ENCODE results near the gene SMG6. TPM values are rescaled to one million over a fixed set of nuclear protein-coding genes. Genes with fewer than 3 reads are reported as not detected.
A peak's percentile ranks its signal among the peaks of the same experiment; 100 is the strongest.

SMG6 gene
- total RNA-seq, 2 experiments from 2014 or later: 37.8 to 38.7 TPM

DNA sequence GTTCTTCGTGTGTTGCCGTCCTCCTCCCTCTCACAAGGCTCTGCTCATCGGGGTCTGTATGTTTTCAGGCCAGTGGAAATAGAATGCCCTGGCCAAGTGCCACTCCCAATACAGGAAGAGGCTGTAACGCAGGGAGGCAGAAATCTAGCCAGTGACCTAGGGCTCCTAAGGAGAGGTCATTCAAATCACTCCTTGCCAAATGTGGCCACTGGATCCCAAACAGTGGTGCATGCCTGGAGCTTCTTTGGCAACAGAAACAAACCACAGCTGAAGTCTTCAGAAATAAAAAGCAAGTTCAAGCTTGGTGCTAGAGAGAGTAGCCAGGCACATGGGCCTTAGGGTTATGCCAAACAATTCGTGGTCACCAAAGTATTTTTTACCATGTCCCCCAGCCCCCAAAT is 66.1 kb downstream of the SMG6 start:
- POLR2A ChIA-PET: no interaction called here
- H3K4me1 Mint-ChIP-seq: peaks cover 59% of the 10 kb centered on the region

DNA sequence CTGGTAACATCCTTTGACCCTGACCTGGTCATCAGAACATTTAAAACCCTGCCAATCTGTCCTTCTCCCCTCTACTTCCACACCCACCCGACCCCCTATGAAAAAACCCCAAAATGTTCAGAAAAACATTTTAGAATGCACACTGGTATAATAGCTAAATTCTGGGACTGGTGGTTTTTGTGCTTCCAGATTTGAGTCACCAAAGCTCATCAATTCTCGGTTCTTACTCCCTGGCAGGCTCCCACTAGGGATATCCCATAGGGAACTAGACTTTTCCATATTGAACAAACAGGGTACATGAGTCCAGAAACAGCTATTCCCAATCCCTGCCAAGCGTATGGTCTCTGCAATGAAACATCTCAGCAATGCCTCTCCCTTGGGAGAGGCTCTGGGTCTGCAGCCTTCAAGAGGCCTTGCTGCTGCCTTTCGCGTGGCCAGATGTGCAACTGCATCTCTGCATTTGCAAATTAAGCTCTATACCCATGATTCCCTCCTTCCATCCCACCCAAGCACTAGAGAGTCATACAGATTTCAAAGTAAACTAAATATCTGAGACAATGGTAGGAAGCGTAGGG is 67.7 kb downstream of the SMG6 start:
- POLR2A ChIA-PET: interaction anchor here (0.6 to 1.0 kb wide), 3 partner anchors 30 to 73 kb away, joined by 3 read pairs; no protein-coding TSS in a partner anchor
- CTCF ChIA-PET: interaction anchor here (0.8 to 1.8 kb wide), 3 partner anchors 9 to 181 kb away, joined by 3 to 10 read pairs (median 3); partner anchors contain the start of gene HIC1
- Mint-ChIP-seq H3K9me3 (no peaks in the 10 kb centered on the region), H3K27ac (no peak overlapping the region), H3K4me3 (no peak overlapping the region), H3K4me1 (peaks cover 61% of the 10 kb centered on the region), H3K36me3 (ENCODE audit: low read depth) (peaks cover 47% of the 10 kb centered on the region), H3K27me3 (no peaks in the 10 kb centered on the region)
- DNase-seq: no peak

More for the DNA sequence above, 66.1 kb downstream of the SMG6 start:
- Mint-ChIP-seq H3K4me3 (no peak overlapping the region), H3K27ac (no peak overlapping the region), H3K36me3 (ENCODE audit: low read depth) (peaks cover 55% of the 10 kb centered on the region), H3K9me3 (no peaks in the 10 kb centered on the region), H3K27me3 (no peaks in the 10 kb centered on the region)
- CTCF ChIA-PET: interaction anchor here (1.0 to 1.5 kb wide), 3 partner anchors 14 to 179 kb away, joined by 3 read pairs; no protein-coding TSS in a partner anchor
- DNase-seq: no peak

GRCh38 chr17:2235265-2235664 is 68.3 kb downstream of the SMG6 start:
- ChIA-PET POLR2A (interaction anchor here (0.6 to 0.9 kb wide), 2 partner anchors 31 to 72 kb away, joined by 3 read pairs; no protein-coding TSS in a partner anchor), CTCF (interaction anchor here (1.8 kb wide), 1 partner anchor 10 kb away, joined by 10 read pairs; no protein-coding TSS in a partner anchor)
- no peak overlapping the region for H3K4me3 Mint-ChIP-seq
- DNase-seq: no peak
- H3K27ac Mint-ChIP-seq: no peak overlapping the region
- peaks cover 61% of the 10 kb centered on the region for H3K4me1 Mint-ChIP-seq
- peaks cover 47% of the 10 kb centered on the region for H3K36me3 Mint-ChIP-seq (ENCODE audit: low read depth)
- no peaks in the 10 kb centered on the region for H3K27me3 Mint-ChIP-seq
- no peaks in the 10 kb centered on the region for H3K9me3 Mint-ChIP-seq

- Mint-ChIP-seq H3K27me3 (no peaks in the 10 kb centered on the region), H3K27ac (no peak overlapping the region), H3K36me3 (ENCODE audit: low read depth) (peaks cover 42% of the 10 kb centered on the region), H3K4me3 (no peak overlapping the region), H3K9me3 (no peaks in the 10 kb centered on the region), H3K4me1 (peaks cover 50% of the 10 kb centered on the region)
- CTCF ChIA-PET: no interaction called here
- POLR2A ChIA-PET: no interaction called here
- DNase-seq: no peak
Measured at GRCh38 chr17:2233441-2233947, 70.1 kb downstream of the SMG6 start.

GRCh38 chr17:2232244-2232638 is 71.3 kb downstream of the SMG6 start:
- Mint-ChIP-seq H3K36me3 (ENCODE audit: low read depth) (peaks cover 36% of the 10 kb centered on the region), H3K4me3 (no peak overlapping the region)
- POLR2A ChIA-PET: no interaction called here

GRCh38 chr17:2230877-2231276 is 72.7 kb downstream of the SMG6 start:
- Mint-ChIP-seq H3K27me3 (no peaks in the 10 kb centered on the region), H3K36me3 (ENCODE audit: low read depth) (peaks cover 27% of the 10 kb centered on the region), H3K4me1 (peaks cover 32% of the 10 kb centered on the region), H3K27ac (no peak overlapping the region), H3K9me3 (no peaks in the 10 kb centered on the region), H3K4me3 (no peak overlapping the region)
- DNase-seq: no peak
- CTCF ChIA-PET: interaction anchor here (0.6 to 2.4 kb wide), 6 partner anchors 14 to 563 kb away, joined by 3 to 9 read pairs (median 4); partner anchors contain the start of gene HIC1
- POLR2A ChIA-PET: no interaction called here

More at GRCh38 chr17:2232244-2232638, 71.3 kb downstream of the SMG6 start:
- no peak overlapping the region for H3K27ac Mint-ChIP-seq
- CTCF ChIA-PET: interaction anchor here (2.0 to 2.4 kb wide), 2 partner anchors 12 to 174 kb away, joined by 7 to 9 read pairs; no protein-coding TSS in a partner anchor
- peaks cover 42% of the 10 kb centered on the region for H3K4me1 Mint-ChIP-seq
- DNase-seq: no peak
- H3K27me3 Mint-ChIP-seq: no peaks in the 10 kb centered on the region
- H3K9me3 Mint-ChIP-seq: no peaks in the 10 kb centered on the region

GRCh38 chr17:2227025-2227699 is 76.4 kb downstream of the SMG6 start:
- Mint-ChIP-seq H3K4me1 (peaks cover 43% of the 10 kb centered on the region), H3K36me3 (ENCODE audit: low read depth) (peaks cover 19% of the 10 kb centered on the region)
- POLR2A ChIA-PET: no interaction called here

DNA sequence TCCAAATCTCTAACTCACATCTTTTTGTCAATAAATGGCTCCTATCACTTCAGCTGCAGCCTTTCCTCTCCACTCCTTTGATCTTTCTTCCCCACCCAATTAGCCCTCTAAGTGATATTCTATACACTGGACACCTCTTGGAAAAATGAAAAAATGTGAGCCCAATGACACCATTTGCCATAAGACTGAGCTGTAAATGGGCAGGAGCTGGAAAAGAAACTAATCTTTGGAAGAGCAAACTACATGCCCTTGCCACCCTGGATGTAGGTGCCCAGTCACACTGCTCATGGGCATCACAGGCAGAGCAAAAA is 80.0 kb downstream of the SMG6 start:
- Mint-ChIP-seq H3K27me3 (peaks cover 3% of the 10 kb centered on the region), H3K4me3 (no peak overlapping the region), H3K27ac (peak overlapping the region; percentile 55), H3K4me1 (peaks cover 37% of the 10 kb centered on the region), H3K9me3 (no peaks in the 10 kb centered on the region), H3K36me3 (ENCODE audit: low read depth) (peaks cover 14% of the 10 kb centered on the region)
- ChIA-PET POLR2A (interaction anchor here (0.6 to 1.7 kb wide), 16 partner anchors 9 to 169 kb away, joined by 3 to 6 read pairs (median 4); partner anchors contain the start of gene TSR1), CTCF (interaction anchor here (1.0 to 1.9 kb wide), 7 partner anchors 11 to 170 kb away, joined by 3 to 13 read pairs (median 4); partner anchors contain the start of gene HIC1)
- DNase-seq: no peak

More at GRCh38 chr17:2227025-2227699, 76.4 kb downstream of the SMG6 start:
- Mint-ChIP-seq H3K9me3 (no peaks in the 10 kb centered on the region), H3K27me3 (peaks cover 3% of the 10 kb centered on the region), H3K4me3 (no peak overlapping the region), H3K27ac (no peak overlapping the region)
- no peak for DNase-seq
- CTCF ChIA-PET: interaction anchor here (1.2 kb wide), 1 partner anchor 18 kb away, joined by 4 read pairs; no protein-coding TSS in a partner anchor

DNA sequence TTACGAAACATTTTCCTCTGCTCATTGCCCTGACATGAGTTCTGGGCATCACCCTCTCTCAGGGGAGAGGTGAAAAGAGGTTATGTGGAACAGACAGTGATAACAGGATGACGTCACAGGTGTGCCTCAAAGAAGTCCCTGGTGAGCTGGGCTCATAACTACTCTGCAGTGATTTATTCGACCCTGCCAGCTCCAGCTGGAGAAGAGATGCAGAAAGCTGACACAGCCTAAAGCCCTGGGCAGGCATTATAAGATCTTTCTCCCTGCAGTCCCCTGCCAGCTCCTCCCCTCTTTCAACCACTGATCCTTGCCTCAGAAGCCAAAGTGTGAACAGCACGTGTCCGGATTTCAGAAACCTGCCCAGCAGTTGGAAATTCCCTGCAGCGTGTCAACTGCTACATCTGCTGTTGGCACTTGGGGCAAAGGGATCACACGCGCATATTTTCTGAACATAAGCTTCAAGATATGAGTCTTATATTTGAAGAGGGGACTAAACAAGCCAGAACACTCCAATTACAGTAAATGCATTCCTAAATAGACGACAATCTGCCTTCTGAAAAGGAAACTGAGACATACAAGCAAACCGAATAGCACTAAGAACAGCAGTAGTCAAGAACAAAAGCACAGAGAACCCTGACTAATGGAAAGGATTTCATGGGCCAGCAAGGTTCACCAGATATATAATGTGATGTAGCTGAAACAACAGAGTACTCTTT is 80.5 kb downstream of the SMG6 start:
- peaks cover 16% of the 10 kb centered on the region for H3K36me3 Mint-ChIP-seq (ENCODE audit: low read depth)

GRCh38 chr17:2222301-2222700 is 81.3 kb downstream of the SMG6 start:
- Mint-ChIP-seq H3K9me3 (no peaks in the 10 kb centered on the region), H3K36me3 (ENCODE audit: low read depth) (peaks cover 16% of the 10 kb centered on the region), H3K4me3 (no peak overlapping the region), H3K27me3 (peaks cover 3% of the 10 kb centered on the region), H3K27ac (no peak overlapping the region), H3K4me1 (peaks cover 44% of the 10 kb centered on the region)
- CTCF ChIA-PET: no interaction called here
- no peak for DNase-seq
- POLR2A ChIA-PET: interaction anchor here (0.7 to 1.7 kb wide), 5 partner anchors 8 to 135 kb away, joined by 3 to 5 read pairs (median 4); no protein-coding TSS in a partner anchor

More for the DNA sequence above, 80.5 kb downstream of the SMG6 start:
- Mint-ChIP-seq H3K27me3 (peaks cover 3% of the 10 kb centered on the region), H3K9me3 (no peaks in the 10 kb centered on the region), H3K4me3 (no peak overlapping the region), H3K4me1 (peaks cover 40% of the 10 kb centered on the region), H3K27ac (peak overlapping the region; percentile 55)
- CTCF ChIA-PET: interaction anchor here (1.0 to 1.9 kb wide), 6 partner anchors 14 to 170 kb away, joined by 3 to 13 read pairs (median 5); partner anchors contain the start of gene HIC1
- DNase-seq: peak; percentile 73
- POLR2A ChIA-PET: interaction anchor here (0.5 to 1.7 kb wide), 15 partner anchors 8 to 817 kb away, joined by 3 to 6 read pairs (median 4); partner anchors contain the start of gene TSR1

- Mint-ChIP-seq H3K36me3 (ENCODE audit: low read depth) (peaks cover 16% of the 10 kb centered on the region), H3K9me3 (no peaks in the 10 kb centered on the region), H3K27me3 (no peaks in the 10 kb centered on the region), H3K4me3 (no peak overlapping the region), H3K27ac (peak overlapping the region; percentile 16), H3K4me1 (peaks cover 64% of the 10 kb centered on the region)
- DNase-seq: no peak
- ChIA-PET POLR2A (interaction anchor here (0.8 to 1.6 kb wide), 3 partner anchors 28 to 161 kb away, joined by 3 to 4 read pairs (median 3); no protein-coding TSS in a partner anchor), CTCF (interaction anchor here (2.1 kb wide), 1 partner anchor 27 kb away, joined by 7 read pairs; no protein-coding TSS in a partner anchor)
Measured at GRCh38 chr17:2218426-2218825, 85.2 kb downstream of the SMG6 start.

DNA sequence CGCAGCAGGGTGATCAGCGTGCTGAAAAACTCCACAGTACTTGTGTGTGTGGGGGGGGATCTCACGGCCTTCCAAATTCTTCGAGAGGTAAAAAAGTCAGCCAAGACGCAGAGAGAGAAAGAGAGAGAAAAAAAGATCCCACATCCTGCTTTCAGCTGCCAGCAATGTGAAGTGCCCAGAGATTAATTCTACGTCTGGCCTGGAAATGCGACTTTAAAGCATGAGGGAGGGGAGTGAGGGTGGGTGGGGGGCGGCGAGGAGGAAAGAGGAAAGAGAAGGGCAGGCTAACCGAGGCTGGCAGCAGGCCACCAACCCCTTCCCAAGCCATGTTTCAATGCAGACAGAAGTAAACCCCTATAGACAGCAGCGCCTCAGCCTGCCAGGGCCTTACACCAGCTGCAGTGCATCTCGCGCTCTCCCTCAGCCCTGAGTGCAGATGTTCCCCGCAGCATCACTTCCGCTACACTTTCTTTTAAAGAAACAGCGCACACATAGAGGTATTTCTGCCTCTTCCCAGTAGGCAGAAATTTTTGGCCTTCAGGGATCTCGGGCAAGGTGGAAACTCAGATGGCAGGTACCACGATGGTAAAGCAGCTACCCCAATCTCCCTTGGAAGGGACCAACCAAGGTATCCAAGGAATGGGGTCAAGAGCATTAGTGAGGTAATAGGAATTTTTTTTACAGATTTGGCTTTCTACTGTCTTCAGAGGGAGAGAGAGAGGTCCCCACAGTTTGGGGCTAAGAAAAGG is 87.8 kb downstream of the SMG6 start:
- Mint-ChIP-seq H3K4me1 (peaks cover 59% of the 10 kb centered on the region), H3K27ac (peak overlapping the region; percentile 93), H3K9me3 (no peaks in the 10 kb centered on the region), H3K27me3 (no peaks in the 10 kb centered on the region), H3K4me3 (peak overlapping the region; percentile 64), H3K36me3 (ENCODE audit: low read depth) (peaks cover 27% of the 10 kb centered on the region)
- ChIA-PET POLR2A (interaction anchor here (0.6 to 2.1 kb wide), 7 partner anchors 12 to 160 kb away, joined by 3 to 9 read pairs (median 4); no protein-coding TSS in a partner anchor), CTCF (interaction anchor here (1.0 to 1.9 kb wide), 3 partner anchors 13 to 29 kb away, joined by 3 to 6 read pairs (median 5); no protein-coding TSS in a partner anchor)
- peak; percentile 79 for DNase-seq

Measured in activated CD4-positive, alpha-beta memory T cell treated with anti-CD3 and anti-CD28 coated beads, Interleukin-2, amount 10 ng/mL, durations not matched to agents 7 days and 5 days (primary cell).